ENCODE measurements around the gene AK5.

- TF ChIP-seq CTCF (optimal IDR thresholded peaks at IDR 0.05 in 1 of 3, IDR thresholded peaks at IDR 0.05 in 1 of 3, conservative IDR thresholded peaks at IDR 0.05 in 1 of 3; ENCODE audit: extremely low read depth in 1 of 3, insufficient read depth in 2 of 3, low read length in 3 of 3) (no peak), EZH2 (IDR thresholded peaks at IDR 0.05; ENCODE audit: low read length) (no peak)
Observed at GRCh38 chr1:77370583-77371306, 88.9 kb downstream of the AK5 start.
